Measurements from ENCODE around the gene NOD1.
"Not testable (repeated sequence)": the region's sequence is repeated elsewhere in the genome, so short reads cannot be mapped to it uniquely, and the experiment has no call there.

The NOD1 gene

DNA sequence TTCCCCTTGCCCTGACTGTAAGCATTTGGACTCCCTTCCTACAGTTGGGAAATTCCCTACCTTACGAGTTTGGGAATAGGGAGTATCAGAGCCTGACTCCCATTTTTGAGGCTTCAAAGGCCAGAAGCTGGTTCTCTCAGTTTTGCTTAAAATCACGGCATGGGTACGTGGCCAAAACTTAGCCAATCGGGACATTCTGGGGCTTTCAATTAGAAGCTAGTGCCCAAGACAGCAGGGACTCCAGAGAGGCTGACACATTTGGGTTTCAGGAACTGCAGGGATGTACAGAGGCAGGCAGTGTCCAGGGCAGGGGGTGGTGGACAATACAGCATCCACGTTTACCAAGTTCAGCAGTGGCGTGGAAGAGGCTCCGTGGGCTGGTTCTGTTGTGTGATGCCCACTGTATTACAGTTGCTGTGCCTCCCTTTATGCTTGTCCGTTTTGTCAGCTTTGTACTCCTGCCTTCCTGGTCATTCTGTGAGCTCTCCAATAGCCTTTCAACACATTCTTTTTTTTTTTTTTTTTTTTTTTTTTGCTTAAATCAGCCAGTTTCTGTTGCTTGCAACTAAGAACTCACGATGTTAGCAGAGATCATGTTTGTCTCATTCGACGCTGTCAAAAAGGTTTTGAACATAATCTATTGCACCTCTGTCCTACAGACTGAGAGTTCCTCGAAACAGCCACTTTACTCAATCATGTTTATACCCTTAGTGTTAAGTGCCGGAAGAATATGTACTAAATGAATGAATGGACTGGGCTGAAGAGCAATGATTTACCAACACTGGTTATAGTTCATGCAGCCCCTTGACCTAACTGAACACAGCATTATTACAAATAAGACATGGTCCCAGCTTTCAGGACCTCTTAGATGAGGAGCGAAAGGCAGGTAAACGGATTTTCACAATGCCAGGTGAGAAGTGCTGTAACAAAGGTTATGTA is 25.0 kb upstream of the NOD1 start:
- DNase-seq, result no peak

GRCh38 chr7:30502470-30503251 is 24.1 kb upstream of the NOD1 start:
- DNase-seq, result no peak

GRCh38 chr7:30501264-30501663 is 22.7 kb upstream of the NOD1 start:
- DNase-seq, result no peak

DNA sequence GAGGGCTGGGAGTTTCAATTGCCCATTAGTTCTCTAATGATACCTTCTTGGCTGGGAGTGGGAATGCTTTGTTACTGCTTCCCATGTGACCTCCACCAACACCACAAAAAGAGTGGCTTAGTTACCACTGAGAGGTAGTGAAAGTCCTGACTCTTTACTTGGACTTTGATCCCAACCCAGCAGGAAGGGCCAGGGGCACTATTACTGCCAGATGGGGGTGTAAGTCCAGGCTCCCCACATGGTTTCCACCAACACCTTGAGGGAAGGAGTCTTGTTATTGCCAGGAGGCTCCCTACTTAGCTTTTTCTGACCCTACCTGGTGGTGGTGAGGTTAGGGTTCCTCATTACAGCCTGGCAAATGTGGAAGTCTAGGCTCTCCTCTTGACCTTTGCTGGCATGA is 14.6 kb upstream of the NOD1 start:
- DNase-seq, result no peak

- DNase-seq, result no peak
Observed at GRCh38 chr7:30491417-30491816, 12.8 kb upstream of the NOD1 start.

GRCh38 chr7:30487371-30487770 is 8.8 kb upstream of the NOD1 start:
- DNase-seq, result no peak

- no peak for DNase-seq
Observed at GRCh38 chr7:30485667-30486066, 7.1 kb upstream of the NOD1 start.

DNA sequence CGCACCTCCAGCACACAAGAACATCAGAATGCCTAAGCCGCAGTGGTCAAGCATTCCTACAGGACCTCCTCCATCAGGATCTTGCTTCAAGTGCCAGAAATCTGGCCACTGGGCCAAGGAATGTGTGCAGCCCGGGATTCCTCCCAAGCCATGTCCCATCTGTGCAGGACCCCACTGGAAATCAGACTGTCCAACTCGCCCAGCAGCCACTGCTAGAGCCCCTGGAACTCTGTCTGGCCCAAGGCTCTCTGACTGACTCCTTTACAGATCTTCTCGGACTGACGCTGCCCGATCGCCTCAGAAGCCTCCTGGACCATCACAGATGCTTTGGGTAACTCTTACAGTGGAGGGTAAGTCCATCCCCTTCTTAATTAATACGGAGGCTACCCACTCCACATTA is 2.8 kb upstream of the NOD1 start:
- not testable (repeated sequence) for DNase-seq

DNA sequence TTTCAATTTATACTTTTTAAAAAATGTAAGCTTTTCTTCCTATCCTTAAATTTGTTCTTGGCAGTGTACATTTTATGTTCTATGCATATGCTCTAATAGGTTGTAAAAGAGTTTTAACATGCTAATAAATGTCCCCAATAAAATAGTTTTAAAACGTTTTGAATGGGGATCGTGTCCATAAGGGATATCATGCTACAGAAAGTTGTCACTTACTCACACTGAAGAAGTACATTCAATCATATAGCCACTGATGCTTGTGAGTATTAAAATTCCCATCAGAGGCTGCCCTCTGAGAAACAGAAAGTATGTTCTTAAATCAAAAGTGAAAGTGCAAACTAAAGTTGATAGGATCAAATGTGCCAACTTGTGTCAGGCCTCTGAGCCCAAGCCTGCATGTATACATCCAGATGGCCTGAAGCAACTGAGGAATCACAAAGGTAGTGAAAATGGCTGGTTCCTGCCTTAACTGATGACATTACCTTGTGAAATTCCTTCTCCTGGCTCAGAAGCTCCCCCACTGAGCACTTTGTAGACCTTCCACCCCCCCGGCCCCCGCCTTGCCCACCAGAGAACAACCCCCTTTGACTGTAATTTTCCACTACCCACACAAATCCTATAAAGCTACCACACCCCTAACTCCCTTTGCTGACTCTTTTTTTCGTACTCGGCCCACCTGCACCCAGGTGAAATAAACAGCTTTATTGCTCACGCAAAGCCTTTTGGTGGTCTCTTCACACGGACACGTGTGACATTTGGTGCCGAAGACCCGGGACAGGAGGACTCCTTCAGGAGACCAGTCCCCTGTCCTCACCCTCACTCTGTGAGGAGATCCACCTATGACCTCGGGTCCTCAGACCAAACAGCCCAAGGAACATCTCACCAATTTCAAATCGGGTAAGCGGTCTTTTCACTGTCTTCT is 877 bp upstream of the NOD1 start:
- DNase-seq, result no peak

- DNase-seq, result no peak
Observed at GRCh38 chr7:30476459-30477145, 2.0 kb downstream of the NOD1 start.

- no peak for DNase-seq
Observed at GRCh38 chr7:30475580-30475979, 3.0 kb downstream of the NOD1 start.

DNA sequence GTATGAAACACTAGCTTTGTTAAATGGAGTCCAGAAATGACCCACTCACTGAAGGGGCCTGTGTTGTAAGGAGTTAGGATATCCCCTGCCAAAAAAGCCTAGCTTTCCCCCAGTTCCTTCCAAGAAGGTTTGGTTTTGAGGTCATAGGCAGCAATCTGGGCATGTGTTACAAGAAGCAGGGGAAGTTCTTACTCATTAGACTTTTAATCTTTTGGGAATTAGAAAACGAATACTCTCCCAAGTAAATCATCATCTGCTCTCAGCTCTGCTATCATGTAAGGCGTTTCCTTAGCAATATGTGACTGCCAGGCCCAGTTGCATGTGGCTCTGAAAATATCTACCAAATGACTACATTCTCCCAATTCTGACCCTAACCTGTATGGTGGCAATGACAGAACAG is 3.7 kb downstream of the NOD1 start:
- DNase-seq, result no peak

DNA sequence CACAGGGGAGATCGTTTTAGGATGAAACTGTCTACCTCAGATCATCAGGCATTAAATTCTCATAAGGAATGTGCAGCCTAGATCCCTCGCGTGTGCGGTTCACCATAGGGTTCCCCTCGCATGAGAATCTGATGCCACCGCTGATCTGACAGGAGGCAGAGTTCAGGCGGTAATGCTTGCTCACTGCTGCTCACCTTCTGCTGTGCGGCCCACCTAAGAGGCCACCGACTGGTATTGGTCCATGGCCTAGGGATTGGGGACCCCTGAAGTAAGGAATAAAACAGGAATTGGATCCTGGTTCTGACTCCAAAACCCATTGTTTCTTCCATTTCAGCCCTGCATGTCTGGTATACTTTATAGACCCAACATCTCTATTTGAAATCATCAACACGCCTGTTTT is 4.1 kb downstream of the NOD1 start:
- no peak for DNase-seq

DNA sequence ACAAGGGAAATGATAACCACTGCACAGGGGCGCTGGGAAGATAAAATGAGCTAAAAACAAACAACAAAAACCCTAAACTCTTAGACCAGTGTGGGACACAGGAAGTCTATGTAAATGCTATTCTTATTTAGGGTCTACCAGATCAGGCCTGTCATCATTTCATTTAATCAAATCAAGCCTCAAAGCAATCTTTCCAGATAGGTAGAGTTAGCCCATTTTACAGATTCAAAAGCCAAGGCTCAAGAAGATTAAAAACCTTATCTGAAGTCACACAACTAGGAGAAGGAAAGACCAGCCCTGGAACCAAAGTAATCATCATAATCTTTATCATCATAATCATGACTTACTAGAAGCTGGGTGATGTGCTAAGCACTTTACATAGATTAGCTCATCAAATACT is 4.7 kb downstream of the NOD1 start:
- no peak for DNase-seq

- no peak for DNase-seq
Observed at GRCh38 chr7:30472784-30473775, 5.5 kb downstream of the NOD1 start.

- DNase-seq, result no peak
Observed at GRCh38 chr7:30472081-30472783, 6.4 kb downstream of the NOD1 start.

- DNase-seq, result no peak
Observed at GRCh38 chr7:30471205-30471604, 7.4 kb downstream of the NOD1 start.

GRCh38 chr7:30470771-30471170 is 7.8 kb downstream of the NOD1 start:
- peak; percentile 46 to 59 for DNase-seq

DNA sequence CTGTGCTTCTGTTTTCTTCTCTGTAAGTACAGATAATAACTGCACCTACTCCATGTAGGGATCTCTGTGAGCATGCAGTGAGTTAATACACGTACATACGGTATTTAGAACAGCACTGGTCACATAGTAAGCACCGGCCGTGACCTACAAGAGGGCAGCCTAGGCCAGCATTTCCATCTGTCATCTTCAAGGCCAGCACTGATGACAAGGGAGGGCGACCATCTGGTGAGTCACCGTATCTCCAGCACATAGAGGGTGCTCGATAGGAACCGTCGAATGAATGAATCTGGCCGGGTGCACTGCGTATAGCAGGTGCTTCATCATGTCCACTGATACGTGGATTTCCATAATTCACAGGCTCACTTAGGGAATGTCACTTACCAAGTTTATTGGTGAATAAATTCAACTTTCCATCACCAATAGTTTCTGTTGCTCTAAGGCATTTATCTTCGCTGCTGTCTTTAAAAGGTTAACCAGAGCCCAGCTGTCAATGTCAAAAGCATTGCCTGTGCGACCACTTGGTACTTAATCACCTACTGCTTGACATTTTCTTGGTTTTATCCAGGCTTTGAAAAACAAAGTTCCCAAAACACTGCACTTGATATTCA is 8.3 kb downstream of the NOD1 start:
- no peak for DNase-seq

DNA sequence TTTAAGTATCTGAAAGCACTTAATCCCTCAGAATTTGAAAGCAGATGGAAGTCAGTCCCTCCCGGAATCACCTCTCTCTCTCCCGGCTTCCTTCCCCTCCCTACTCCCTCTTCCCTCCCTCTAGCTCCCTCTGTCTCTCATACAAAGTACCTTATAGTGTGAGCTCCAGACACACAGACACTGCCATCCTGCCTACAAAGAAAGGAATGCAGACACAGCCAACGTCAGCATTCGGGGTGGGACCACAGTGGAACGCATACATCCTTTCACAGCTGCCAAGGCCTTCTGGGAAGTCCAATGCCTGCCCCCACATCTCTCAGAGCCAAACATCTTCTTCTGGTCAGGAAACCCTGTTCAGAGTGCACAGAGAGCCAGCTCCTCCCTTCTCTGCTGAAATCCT is 9.3 kb downstream of the NOD1 start:
- no peak for DNase-seq
